Measurements from ENCODE around the gene PATL2. TPM values are rescaled to one million over a fixed set of nuclear protein-coding genes. Genes with fewer than 3 reads are reported as not detected.

PATL2 gene
- total and polyA plus RNA-seq, 4 donors, result 2.4 to 4.8 (median 3.7) TPM

DNA sequence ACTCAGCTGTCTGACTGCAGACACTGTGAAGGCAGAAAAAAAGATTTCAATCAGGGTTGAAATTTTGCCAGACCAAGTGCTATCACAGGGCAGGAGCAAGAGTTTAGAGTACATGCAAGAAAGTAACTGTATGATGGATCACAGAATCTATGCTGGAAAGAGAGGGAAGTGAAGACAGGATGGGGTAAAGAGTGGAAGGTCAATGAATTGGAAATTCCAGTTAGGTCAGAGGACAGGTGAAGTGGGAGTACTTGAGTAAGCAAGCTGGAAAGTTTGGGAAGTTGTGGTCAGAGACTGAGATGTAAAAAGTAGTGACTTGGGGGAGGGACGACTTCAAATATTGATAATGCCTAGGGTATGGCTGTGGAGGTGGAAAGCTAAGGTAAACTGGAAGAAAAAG, 54.8 kb downstream of the PATL2 start:
- Histone ChIP-seq H3K27me3 (ENCODE audit: control insufficient read depth in 3 of 3, insufficient read depth in 3 of 3, low read length in 2 of 3) (no peaks in the 10 kb centered on the region), H3K4me3 (no peak overlapping the region), H3K9me3 (ENCODE audit: control insufficient read depth in 4 of 4, insufficient read depth in 3 of 4, low read length in 3 of 4) (no peaks in the 10 kb centered on the region), H3K36me3 (ENCODE audit: control insufficient read depth in 4 of 4, insufficient read depth in 4 of 4, low read length in 4 of 4) (peaks cover 11 to 44% (median 27%) of the 10 kb centered on the region in 4 donors), H3K4me1 (ENCODE audit: control insufficient read depth in 5 of 5, insufficient read depth in 5 of 5, low read length in 5 of 5) (peaks cover 0 to 15% (median 0%) of the 10 kb centered on the region in 5 donors), H3K9ac (ENCODE audit: insufficient read depth in 1 of 2, low read length in 2 of 2) (no peak overlapping the region), H3K27ac (ENCODE audit: low read depth in 1 of 2, low read length in 1 of 2) (no peak overlapping the region)
- TF ChIP-seq, protein P1, sequence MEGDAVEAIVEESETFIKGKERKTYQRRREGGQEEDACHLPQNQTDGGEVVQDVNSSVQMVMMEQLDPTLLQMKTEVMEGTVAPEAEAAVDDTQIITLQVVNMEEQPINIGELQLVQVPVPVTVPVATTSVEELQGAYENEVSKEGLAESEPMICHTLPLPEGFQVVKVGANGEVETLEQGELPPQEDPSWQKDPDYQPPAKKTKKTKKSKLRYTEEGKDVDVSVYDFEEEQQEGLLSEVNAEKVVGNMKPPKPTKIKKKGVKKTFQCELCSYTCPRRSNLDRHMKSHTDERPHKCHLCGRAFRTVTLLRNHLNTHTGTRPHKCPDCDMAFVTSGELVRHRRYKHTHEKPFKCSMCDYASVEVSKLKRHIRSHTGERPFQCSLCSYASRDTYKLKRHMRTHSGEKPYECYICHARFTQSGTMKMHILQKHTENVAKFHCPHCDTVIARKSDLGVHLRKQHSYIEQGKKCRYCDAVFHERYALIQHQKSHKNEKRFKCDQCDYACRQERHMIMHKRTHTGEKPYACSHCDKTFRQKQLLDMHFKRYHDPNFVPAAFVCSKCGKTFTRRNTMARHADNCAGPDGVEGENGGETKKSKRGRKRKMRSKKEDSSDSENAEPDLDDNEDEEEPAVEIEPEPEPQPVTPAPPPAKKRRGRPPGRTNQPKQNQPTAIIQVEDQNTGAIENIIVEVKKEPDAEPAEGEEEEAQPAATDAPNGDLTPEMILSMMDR (IDR thresholded peaks at IDR 0.05; ENCODE audit: control extremely low read depth, extremely low read depth), result no peak
- ATAC-seq (ENCODE audit: insufficient read depth, low FRiP score) (no peak), DNase-seq (no peak)
- 89 to 96% methylated on average over 1 of the region's 1 CpG for WGBS, 2 donors

DNA sequence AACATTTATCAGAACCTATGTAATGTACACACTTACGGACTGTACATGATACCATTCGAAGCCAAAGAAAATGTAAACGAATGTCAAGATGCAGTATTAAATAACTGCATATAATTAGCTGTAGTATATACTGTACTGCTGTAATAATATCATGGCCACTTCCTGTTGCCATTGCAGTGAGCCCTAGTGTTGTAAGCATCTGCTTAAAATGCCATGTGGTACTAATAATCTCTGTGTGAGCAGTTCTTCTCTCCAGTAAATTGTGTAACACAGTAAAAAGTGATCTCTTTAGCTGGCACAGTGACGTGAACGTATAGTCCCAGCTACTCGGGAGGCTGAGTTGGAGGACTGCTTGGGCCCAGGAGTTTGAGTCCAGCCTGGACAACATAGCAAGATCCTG, 56.3 kb downstream of the PATL2 start:
- Histone ChIP-seq H3K36me3 (ENCODE audit: control insufficient read depth in 4 of 4, insufficient read depth in 4 of 4, low read length in 4 of 4) (peaks cover 14 to 47% (median 31%) of the 10 kb centered on the region in 4 donors), H3K9ac (ENCODE audit: insufficient read depth in 1 of 2, low read length in 2 of 2) (no peak overlapping the region), H3K9me3 (ENCODE audit: control insufficient read depth in 4 of 4, insufficient read depth in 3 of 4, low read length in 3 of 4) (no peaks in the 10 kb centered on the region), H3K4me1 (ENCODE audit: control insufficient read depth in 5 of 5, insufficient read depth in 5 of 5, low read length in 5 of 5) (peaks cover 0 to 11% (median 0%) of the 10 kb centered on the region in 5 donors), H3K4me3 (no peak overlapping the region), H3K27me3 (ENCODE audit: control insufficient read depth in 3 of 3, insufficient read depth in 3 of 3, low read length in 2 of 3) (no peaks in the 10 kb centered on the region), H3K27ac (ENCODE audit: low read depth in 1 of 2, low read length in 1 of 2) (no peak overlapping the region)
- no peak for ATAC-seq (ENCODE audit: insufficient read depth, low FRiP score)
- 78 to 86% methylated on average over 6 of the region's 6 CpGs for WGBS, 2 donors
- DNase-seq, result no peak
- TF ChIP-seq, protein P1 (IDR thresholded peaks at IDR 0.05; ENCODE audit: control extremely low read depth, extremely low read depth), result no peak

DNA sequence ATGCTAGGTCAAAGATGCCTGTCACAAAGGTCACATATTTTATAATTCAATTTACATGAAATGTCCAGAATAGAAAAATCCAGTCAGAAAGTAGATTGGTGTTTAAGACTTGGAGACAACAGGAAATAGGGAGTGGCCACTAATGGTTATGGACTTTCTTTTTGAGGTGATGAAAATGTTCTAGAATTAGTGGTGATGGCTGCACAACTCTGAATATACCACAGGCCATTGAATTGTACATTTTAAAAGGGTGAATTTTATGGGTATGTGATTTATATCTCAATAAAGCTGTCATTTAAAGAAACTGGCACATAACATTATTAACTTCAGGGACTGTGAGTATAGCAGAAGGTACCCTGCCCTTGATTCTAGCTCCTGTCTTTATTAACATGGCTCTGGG, 63.5 kb downstream of the PATL2 start:
- Histone ChIP-seq H3K4me1 (ENCODE audit: control insufficient read depth in 5 of 5, insufficient read depth in 5 of 5, low read length in 5 of 5) (no peaks in the 10 kb centered on the region), H3K36me3 (ENCODE audit: control insufficient read depth in 4 of 4, insufficient read depth in 4 of 4, low read length in 4 of 4) (peaks cover 17 to 42% (median 25%) of the 10 kb centered on the region in 4 donors), H3K4me3 (no peak overlapping the region), H3K9me3 (ENCODE audit: control insufficient read depth in 4 of 4, insufficient read depth in 3 of 4, low read length in 3 of 4) (no peaks in the 10 kb centered on the region), H3K9ac (ENCODE audit: insufficient read depth in 1 of 2, low read length in 2 of 2) (no peak overlapping the region), H3K27ac (ENCODE audit: low read depth in 1 of 2, low read length in 1 of 2) (no peak overlapping the region), H3K27me3 (ENCODE audit: control insufficient read depth in 3 of 3, insufficient read depth in 3 of 3, low read length in 2 of 3) (no peaks in the 10 kb centered on the region)
- DNase-seq (no peak), ATAC-seq (ENCODE audit: insufficient read depth, low FRiP score) (no peak)
- TF ChIP-seq, protein P1 (IDR thresholded peaks at IDR 0.05; ENCODE audit: control extremely low read depth, extremely low read depth), result no peak

DNA sequence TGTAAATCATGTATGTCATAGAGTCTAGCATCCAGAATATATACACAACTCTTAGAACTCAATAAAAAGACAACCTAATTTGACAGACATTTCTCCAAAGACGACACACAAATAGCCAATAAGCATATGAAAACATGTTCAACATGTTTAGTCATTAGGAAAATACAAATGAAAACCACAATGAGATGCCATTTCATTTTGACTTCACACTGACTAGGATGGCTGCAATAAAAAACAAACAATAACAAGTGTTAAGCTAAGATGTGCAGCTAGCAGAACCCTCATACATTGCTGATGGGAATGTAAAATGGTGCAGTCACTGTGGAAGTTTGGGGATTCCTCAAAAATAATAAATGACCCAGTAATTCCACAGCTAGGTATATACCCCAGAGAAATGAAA, 64.1 kb downstream of the PATL2 start:
- WGBS, 2 donors, result 93 to 100% methylated on average over 1 of the region's 1 CpG
- ATAC-seq (ENCODE audit: insufficient read depth, low FRiP score), result no peak
- peaks cover 17 to 42% (median 25%) of the 10 kb centered on the region in 4 donors for H3K36me3 ChIP-seq (ENCODE audit: control insufficient read depth in 4 of 4, insufficient read depth in 4 of 4, low read length in 4 of 4)

More for the DNA sequence above, 64.1 kb downstream of the PATL2 start:
- DNase-seq, result no peak
- no peaks in the 10 kb centered on the region for H3K27me3 ChIP-seq (ENCODE audit: control insufficient read depth in 3 of 3, insufficient read depth in 3 of 3, low read length in 2 of 3)
- H3K4me3 ChIP-seq, result no peak overlapping the region
- H3K9me3 ChIP-seq (ENCODE audit: control insufficient read depth in 4 of 4, insufficient read depth in 3 of 4, low read length in 3 of 4), result no peaks in the 10 kb centered on the region
- H3K27ac ChIP-seq (ENCODE audit: low read depth in 1 of 2, low read length in 1 of 2), result no peak overlapping the region
- TF ChIP-seq, protein P1 (IDR thresholded peaks at IDR 0.05; ENCODE audit: control extremely low read depth, extremely low read depth), result no peak
- H3K4me1 ChIP-seq (ENCODE audit: control insufficient read depth in 5 of 5, insufficient read depth in 5 of 5, low read length in 5 of 5), result no peaks in the 10 kb centered on the region
- no peak overlapping the region for H3K9ac ChIP-seq (ENCODE audit: insufficient read depth in 1 of 2, low read length in 2 of 2)

Measured in lung (tissue), 12 donors.